Stomach (tissue), 4 donors: ENCODE data around the gene MYO16.

Experiments
- CTCF ChIP-seq, 7 experiments: fragments of 450-650 bp in 4 of 7; fragments of 200-600 bp in 3 of 7; sonication (generic) in 3 of 7; IDR thresholded peaks; one replicate each; pipeline ENCODE4 v1.5.1; 2016 to 2019; ENCODE audit warnings: antibody characterized with exemption in 7 of 7, control low read depth in 2 of 7, mild to moderate bottlenecking in 1 of 7
- EP300 ChIP-seq: sonication (generic); formaldehyde crosslinking; IDR thresholded peaks from one replicate; pipeline ENCODE4 v1.6.1; 2017; ENCODE audit warnings: antibody characterized with exemption
- POLR2A ChIP-seq, 4 donors: fragments of 450-650 bp; IDR thresholded peaks; one replicate each; pipeline ENCODE4 v1.6.1; 2016; ENCODE audit warnings: antibody characterized with exemption in 4 of 4, control low read depth in 2 of 4, mild to moderate bottlenecking in 1 of 4, moderate library complexity in 1 of 4
- POLR2AphosphoS5 ChIP-seq, 3 donors: sonication (generic); formaldehyde crosslinking; IDR thresholded peaks; one replicate each; pipeline ENCODE4 v1.6.1; 2016; ENCODE audit warnings: antibody characterized with exemption in 3 of 3

DNA sequence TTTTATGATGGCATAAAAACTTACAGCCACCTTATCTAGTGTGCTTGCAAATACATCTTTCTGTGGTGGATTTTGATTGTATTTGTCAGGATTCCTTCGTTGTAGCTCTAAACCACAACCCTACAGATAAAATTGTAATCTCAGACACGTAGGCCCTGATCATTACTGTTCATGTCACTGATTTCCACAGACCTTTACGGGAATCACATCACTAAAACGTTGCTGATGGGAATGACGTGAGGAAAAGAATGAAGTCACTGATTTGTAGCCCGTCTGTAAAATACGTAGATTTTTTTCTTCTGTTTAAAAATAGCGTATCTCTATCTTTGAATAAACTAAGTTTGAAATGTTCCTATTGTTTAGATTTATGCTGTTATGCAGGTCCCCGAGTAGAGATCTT is 399.2 kb downstream of the MYO16 start:
- no peak for TF ChIP-seq CTCF (IDR thresholded peaks at IDR 0.05)
- TF ChIP-seq POLR2A (IDR thresholded peaks at IDR 0.05) = no peak
- TF ChIP-seq POLR2AphosphoS5 (IDR thresholded peaks at IDR 0.05) = no peak
- no peak for TF ChIP-seq EP300
